IPS-18c (cell line): ENCODE measurements around the gene GRIK5.

Source experiments
- H3K4me3 ChIP-seq: 2 replicates; pipeline ENCODE4 v1.7.0; 2013; ENCODE audit warnings: low read depth, mild to moderate bottlenecking, low read length, moderate library complexity; ENCODE audit not compliant: insufficient read depth
- H3K9me3 ChIP-seq: one replicate; pipeline ENCODE4 v1.6.1; 2013; ENCODE audit warnings: mild to moderate bottlenecking, low read length, moderate library complexity; ENCODE audit not compliant: control insufficient read depth, insufficient read depth

Gene GRIK5

GRCh38 chr19:42010245-42011126 is 59.5 kb downstream of the GRIK5 start:
- no peak overlapping the region for H3K4me3 ChIP-seq
- H3K9me3 ChIP-seq: no peaks in the 10 kb centered on the region

- Histone ChIP-seq H3K9me3 (no peaks in the 10 kb centered on the region), H3K4me3 (no peak overlapping the region)
Observed at GRCh38 chr19:42006569-42006968, 63.4 kb downstream of the GRIK5 start.

- no peak overlapping the region for H3K4me3 ChIP-seq
Observed at GRCh38 chr19:42005504-42005903, 64.5 kb downstream of the GRIK5 start.

GRCh38 chr19:42003506-42004294 is 66.3 kb downstream of the GRIK5 start:
- H3K9me3 ChIP-seq: no peaks in the 10 kb centered on the region
- H3K4me3 ChIP-seq: no peak overlapping the region

More at GRCh38 chr19:42005504-42005903, 64.5 kb downstream of the GRIK5 start:
- H3K9me3 ChIP-seq: no peaks in the 10 kb centered on the region

GRCh38 chr19:41999878-42000208 is 70.2 kb downstream of the GRIK5 start:
- no peak overlapping the region for H3K4me3 ChIP-seq

GRCh38 chr19:41999071-41999877 is 70.7 kb downstream of the GRIK5 start:
- no peaks in the 10 kb centered on the region for H3K9me3 ChIP-seq
- peak overlapping the region; percentile 20; the same call in 1 of the 2 replicates for H3K4me3 ChIP-seq

More at GRCh38 chr19:41999878-42000208, 70.2 kb downstream of the GRIK5 start:
- H3K9me3 ChIP-seq: no peaks in the 10 kb centered on the region

- peak overlapping the region; percentile 29; the same call in 1 of the 2 replicates for H3K4me3 ChIP-seq
- H3K9me3 ChIP-seq: no peaks in the 10 kb centered on the region
Observed at GRCh38 chr19:41998246-41999020, 71.6 kb downstream of the GRIK5 start.

GRCh38 chr19:41997851-41998229 is 72.2 kb downstream of the GRIK5 start:
- H3K9me3 ChIP-seq: no peaks in the 10 kb centered on the region
- peak overlapping the region; percentile 29; the same call in 1 of the 2 replicates for H3K4me3 ChIP-seq

- Histone ChIP-seq H3K9me3 (no peaks in the 10 kb centered on the region), H3K4me3 (peak overlapping the region; percentile 43)
Observed at GRCh38 chr19:41997121-41997850, 72.7 kb downstream of the GRIK5 start.

- Histone ChIP-seq H3K9me3 (no peaks in the 10 kb centered on the region), H3K4me3 (no peak overlapping the region)
Observed at GRCh38 chr19:41995959-41996797, 73.8 kb downstream of the GRIK5 start.

GRCh38 chr19:41994994-41995958 is 74.7 kb downstream of the GRIK5 start:
- Histone ChIP-seq H3K4me3 (no peak overlapping the region), H3K9me3 (no peaks in the 10 kb centered on the region)

GRCh38 chr19:41994521-41994971 is 75.5 kb downstream of the GRIK5 start:
- no peaks in the 10 kb centered on the region for H3K9me3 ChIP-seq
- 0 out of 2 replicates have a peak overlapping the region, but pooled peaks have one; percentile 77 for H3K4me3 ChIP-seq

GRCh38 chr19:41993612-41994483 is 76.2 kb downstream of the GRIK5 start, which contains the start of gene ATP1A3:
ATP1A3 (minus strand) TSS chr19:41994230; CDS start chr19:41994076, 154 bp downstream.
- Histone ChIP-seq H3K4me3 (peak within 1 kb of the TSS; percentile 77), H3K9me3 (no peaks in the 10 kb centered on the region)
